ENCODE results near the gene NAALADL2. TPM values are rescaled to one million over a fixed set of nuclear protein-coding genes. Genes with fewer than 3 reads are reported as not detected.
A peak's percentile ranks its signal among the peaks of the same experiment; 100 is the strongest.

NAALADL2 gene
- total and polyA plus RNA-seq, 2 of the 4 experiments (the other 2 are of a cell fraction), result 3.8 to 19.2 TPM

DNA sequence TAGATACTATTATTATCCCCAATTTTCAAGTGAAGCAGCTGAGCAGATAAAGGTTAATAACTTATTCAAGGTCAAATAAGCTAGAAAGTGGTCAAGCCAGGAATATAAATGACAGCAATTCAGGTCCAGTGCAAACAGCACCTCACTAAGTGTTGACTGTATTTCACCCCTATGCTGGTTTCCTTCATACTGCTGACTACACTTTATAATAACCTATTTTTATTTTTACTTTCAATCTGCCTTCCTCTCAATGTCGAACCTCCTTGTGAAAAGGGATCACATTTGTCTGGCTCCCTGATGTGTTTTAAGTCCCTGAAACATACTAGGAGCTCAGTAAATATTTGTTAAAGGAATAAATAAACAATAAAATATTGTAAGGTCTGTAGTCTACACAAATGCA lies 146.1 kb downstream of the NAALADL2 start:
- Histone ChIP-seq H3K56ac (ENCODE audit: extremely low read depth, insufficient read depth, low read length) (peak overlapping the region; percentile 54), H4K20me1 (ENCODE audit: insufficient read depth, low read length) (no peaks in the 10 kb centered on the region), H2AK9ac (replicated peaks; ENCODE audit: low read depth, low read length, poor library complexity) (no peak overlapping the region), H4K5ac (ENCODE audit: low read depth, low read length) (peak overlapping the region; percentile 94), H2BK20ac (ENCODE audit: low read depth, low read length) (peak overlapping the region; percentile 98), H4K91ac (ENCODE audit: insufficient read depth, low read depth, low read length) (peak overlapping the region; percentile 84), H3K14ac (replicated peaks; ENCODE audit: low read depth, low read length) (peak overlapping the region; percentile 23), H3K4ac (ENCODE audit: low read depth, low read length) (peak overlapping the region; percentile 84; the same call in 1 of the 2 replicates), H3K27me3 (ENCODE audit: control insufficient read depth, insufficient read depth, low read length) (no peaks in the 10 kb centered on the region), H2AK5ac (ENCODE audit: low read depth, low read length) (peak overlapping the region; percentile 81; the same call in 1 of the 2 replicates), H2BK5ac (ENCODE audit: low read depth, low read length, poor library complexity, severe bottlenecking) (peak overlapping the region; percentile 99), H3K18ac (ENCODE audit: low read depth, low read length) (peak overlapping the region; percentile 94; the same call in 1 of the 2 replicates), H2BK120ac (ENCODE audit: low read depth, low read length) (peak overlapping the region; percentile 97), H3K9me3 (ENCODE audit: control insufficient read depth, insufficient read depth, low read length) (no peaks in the 10 kb centered on the region), H3K4me1 (ENCODE audit: control insufficient read depth, insufficient read depth, low read length) (peaks cover 19% of the 10 kb centered on the region), H2AFZ (replicated peaks; ENCODE audit: low read length, poor library complexity) (no peak overlapping the region), H3K79me1 (ENCODE audit: low read depth in 1 of 2, low read length in 2 of 2) (no peaks in the 10 kb centered on the region), H3K27ac (ENCODE audit: insufficient read depth, low read length) (peak overlapping the region; percentile 80; the same call in 1 of the 2 replicates), H3K4me2 (ENCODE audit: low read depth, low read length) (peak overlapping the region; percentile 2; the same call in 1 of the 2 replicates), H3K9ac (ENCODE audit: low read depth, low read length) (peak overlapping the region; percentile 21; the same call in 1 of the 2 replicates), H3K9me1 (ENCODE audit: insufficient read depth, low read length) (no peaks in the 10 kb centered on the region), H4K8ac (ENCODE audit: low read depth in 2 of 2, low read length in 2 of 2) (peak overlapping the region; percentile 62 to 94), H3K23ac (ENCODE audit: low read depth, low read length) (peak overlapping the region; percentile 34; the same call in 1 of the 2 replicates), H2BK15ac (ENCODE audit: low read depth, low read length) (peak overlapping the region; percentile 74; the same call in 1 of the 3 replicates), H3K36me3 (ENCODE audit: control insufficient read depth, insufficient read depth, low read length) (no peaks in the 10 kb centered on the region), H3K4me3 (ENCODE audit: insufficient read depth, low read depth, low read length) (no peak overlapping the region)
- BruUV-seq (replicated peaks), result no TSS peak
- dilution Hi-C loops (cut with HindIII; ENCODE audit: low sequenced_read_pairs, unreplicated experiment), result no loop called here
- no peak for TF ChIP-seq FOS (IDR thresholded peaks at IDR 0.05; ENCODE audit: low read depth, low read length)
- TF ChIP-seq MAFK (IDR thresholded peaks at IDR 0.05; ENCODE audit: low read depth, low read length), result no peak
- no peak for TF ChIP-seq MXI1 (IDR thresholded peaks at IDR 0.05; ENCODE audit: borderline replicate concordance, low read depth, low read length)
- no peak for TF ChIP-seq SMC3 (IDR thresholded peaks at IDR 0.05; ENCODE audit: low read depth, low read length)
- TF ChIP-seq RFX5 (IDR thresholded peaks at IDR 0.05; ENCODE audit: low read depth, low read length), result no peak
- TF ChIP-seq POLR2A (IDR thresholded peaks at IDR 0.05; ENCODE audit: low read depth, low read length), result no peak
- TF ChIP-seq BHLHE40 (IDR thresholded peaks at IDR 0.05; ENCODE audit: low read depth, low read length), result no peak
- TF ChIP-seq CHD1 (IDR thresholded peaks at IDR 0.05; ENCODE audit: low read depth, low read length), result no peak
- in situ Hi-C loops (cut with MboI; ENCODE audit: low sequenced_read_pairs), result no loop called here
- WGBS, 2 experiments (ENCODE audit: extremely low coverage in 2 of 2, insufficient read length in 1 of 2), result no CpG with 5 or more reads among the region's 1 CpG
- intact Hi-C loops (cut with micrococcal nuclease), result no loop called here
- DNase-seq, result no peak
- POLR2A ChIA-PET (ENCODE audit: unreplicated experiment), result interaction anchor here (0.6 kb wide), 1 partner anchor 9 kb away, joined by 3 read pairs; no protein-coding TSS in a partner anchor
- no peak for ATAC-seq (ENCODE audit: low read depth)
- CTCF ChIA-PET, result no interaction called here

Data from IMR-90 (cell line).